ENCODE data around the gene ANKRD55. TPM values are rescaled to one million over a fixed set of nuclear protein-coding genes. Genes with fewer than 3 reads are reported as not detected.
"Not testable (repeated sequence)": the region's sequence is repeated elsewhere in the genome, so short reads cannot be mapped to it uniquely, and the experiment has no call there.

Gene ANKRD55
- total RNA-seq, 1 donor from 2014 or later: not detected

- no peak for TF ChIP-seq CTCF (IDR thresholded peaks at IDR 0.05)
- Mint-ChIP-seq H3K4me1 (ENCODE audit: low read depth) (peaks cover 25% of the 10 kb centered on the region), H3K36me3 (ENCODE audit: low read depth) (no peaks in the 10 kb centered on the region), H3K27me3 (ENCODE audit: low read depth) (no peaks in the 10 kb centered on the region), H3K27ac (ENCODE audit: unreplicated experiment) (no peak overlapping the region), H3K9me3 (ENCODE audit: low read depth) (no peaks in the 10 kb centered on the region), H3K4me3 (ENCODE audit: unreplicated experiment) (no peak overlapping the region)
- no peak for DNase-seq (ENCODE audit: low spot score)
Measured at GRCh38 chr5:56253924-56254323, 20.8 kb upstream of the ANKRD55 start.

- no peaks in the 10 kb centered on the region for H3K27me3 Mint-ChIP-seq (ENCODE audit: low read depth)
- peaks cover 30% of the 10 kb centered on the region for H3K4me1 Mint-ChIP-seq (ENCODE audit: low read depth)
- H3K27ac Mint-ChIP-seq (ENCODE audit: unreplicated experiment): no peak overlapping the region
Measured at GRCh38 chr5:56253126-56253525, 20.0 kb upstream of the ANKRD55 start.

DNA sequence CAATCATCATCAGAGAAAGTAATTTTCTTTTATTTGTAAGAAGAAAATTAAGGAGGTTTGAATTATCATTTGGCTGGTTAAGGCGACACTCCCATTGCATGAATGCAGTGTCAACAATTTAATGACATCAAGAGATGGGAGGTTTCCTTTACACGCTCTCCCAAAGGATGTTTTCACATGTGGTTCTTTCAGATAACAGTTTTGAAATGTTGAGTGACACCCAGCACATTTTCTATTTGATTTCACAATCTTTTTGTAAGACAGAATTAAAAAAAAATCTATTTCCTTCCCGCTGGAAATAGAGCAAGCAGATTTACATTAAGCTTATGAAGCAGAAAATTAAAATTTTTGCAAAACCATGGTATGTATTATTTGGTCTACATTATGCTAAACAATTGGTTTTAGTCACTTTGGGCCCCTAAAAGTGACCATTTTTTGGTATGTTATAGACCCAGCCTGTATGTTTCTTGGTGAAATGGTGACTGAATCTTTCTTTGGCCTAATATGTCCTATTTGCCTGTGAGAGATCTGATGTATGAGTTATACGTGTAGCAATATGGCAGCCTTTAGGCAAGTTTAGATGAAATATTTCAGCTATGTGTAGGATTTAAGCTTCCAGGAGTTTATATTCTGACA, 18.9 kb upstream of the ANKRD55 start:
- H3K27ac Mint-ChIP-seq (ENCODE audit: unreplicated experiment): peak overlapping the region; percentile 42
- no peaks in the 10 kb centered on the region for H3K36me3 Mint-ChIP-seq (ENCODE audit: low read depth)
- DNase-seq (ENCODE audit: low spot score): no peak

More at GRCh38 chr5:56253126-56253525, 20.0 kb upstream of the ANKRD55 start:
- Mint-ChIP-seq H3K9me3 (ENCODE audit: low read depth) (no peaks in the 10 kb centered on the region), H3K4me3 (ENCODE audit: unreplicated experiment) (no peak overlapping the region), H3K36me3 (ENCODE audit: low read depth) (no peaks in the 10 kb centered on the region)
- TF ChIP-seq CTCF (IDR thresholded peaks at IDR 0.05): no peak
- no peak for DNase-seq (ENCODE audit: low spot score)

GRCh38 chr5:56251440-56251839, 18.3 kb upstream of the ANKRD55 start:
- no peak for TF ChIP-seq CTCF (IDR thresholded peaks at IDR 0.05)
- Mint-ChIP-seq H3K9me3 (ENCODE audit: low read depth) (no peaks in the 10 kb centered on the region), H3K4me3 (ENCODE audit: unreplicated experiment) (no peak overlapping the region), H3K27ac (ENCODE audit: unreplicated experiment) (no peak overlapping the region), H3K36me3 (ENCODE audit: low read depth) (no peaks in the 10 kb centered on the region), H3K4me1 (ENCODE audit: low read depth) (peaks cover 36% of the 10 kb centered on the region), H3K27me3 (ENCODE audit: low read depth) (no peaks in the 10 kb centered on the region)
- no peak for DNase-seq (ENCODE audit: low spot score)

More for the DNA sequence above, 18.9 kb upstream of the ANKRD55 start:
- Mint-ChIP-seq H3K4me1 (ENCODE audit: low read depth) (peaks cover 37% of the 10 kb centered on the region), H3K9me3 (ENCODE audit: low read depth) (no peaks in the 10 kb centered on the region), H3K27me3 (ENCODE audit: low read depth) (no peaks in the 10 kb centered on the region), H3K4me3 (ENCODE audit: unreplicated experiment) (no peak overlapping the region)
- no peak for TF ChIP-seq CTCF (IDR thresholded peaks at IDR 0.05)

DNA sequence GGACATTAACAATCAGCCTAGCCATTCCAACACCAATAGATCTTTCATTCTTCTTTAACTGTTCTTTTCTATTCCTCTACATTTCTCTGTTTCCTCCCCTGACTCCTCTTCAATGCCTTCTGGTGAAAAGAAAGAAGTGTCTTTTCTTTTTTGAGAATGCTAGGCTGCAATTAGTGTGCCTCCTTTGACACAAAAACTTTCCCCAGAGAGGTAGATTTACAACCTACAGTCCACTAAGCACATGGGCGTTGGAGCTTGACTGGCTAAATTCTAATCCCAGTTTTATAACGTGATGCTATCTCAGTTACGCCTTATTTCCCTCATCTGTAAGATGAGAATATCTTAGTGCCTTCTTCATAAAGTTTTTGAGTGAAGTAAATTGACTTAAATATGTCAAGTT, 16.9 kb upstream of the ANKRD55 start:
- H3K9me3 Mint-ChIP-seq (ENCODE audit: low read depth): no peaks in the 10 kb centered on the region
- H3K4me1 Mint-ChIP-seq (ENCODE audit: low read depth): peaks cover 36% of the 10 kb centered on the region
- no peak overlapping the region for H3K4me3 Mint-ChIP-seq (ENCODE audit: unreplicated experiment)
- no peaks in the 10 kb centered on the region for H3K36me3 Mint-ChIP-seq (ENCODE audit: low read depth)
- DNase-seq (ENCODE audit: low spot score): no peak
- H3K27me3 Mint-ChIP-seq (ENCODE audit: low read depth): no peaks in the 10 kb centered on the region
- no peak overlapping the region for H3K27ac Mint-ChIP-seq (ENCODE audit: unreplicated experiment)
- TF ChIP-seq CTCF (IDR thresholded peaks at IDR 0.05): no peak

DNA sequence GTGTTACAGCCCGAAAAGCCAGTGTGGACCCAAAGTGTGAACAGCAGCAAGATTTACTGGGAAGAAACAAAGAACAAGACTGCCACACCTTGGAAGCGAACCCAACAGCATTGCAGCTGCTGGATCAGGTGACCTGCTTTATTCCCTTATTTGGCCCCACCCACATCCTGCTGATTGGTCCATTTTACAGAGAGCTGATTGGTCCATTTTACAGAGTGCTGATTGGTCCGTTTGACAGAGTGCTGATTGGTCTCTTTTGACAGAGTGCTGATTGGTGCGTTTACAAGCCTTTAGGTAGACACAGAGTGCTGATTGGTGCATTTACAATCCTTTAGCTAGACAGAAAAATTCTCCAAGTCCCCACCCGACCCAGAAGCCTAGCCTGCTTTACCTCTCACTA, 16.0 kb upstream of the ANKRD55 start:
- not testable (repeated sequence) for H3K4me3 Mint-ChIP-seq (ENCODE audit: unreplicated experiment); DNase-seq (ENCODE audit: low spot score); H3K27ac Mint-ChIP-seq (ENCODE audit: unreplicated experiment); H3K9me3 Mint-ChIP-seq (ENCODE audit: low read depth); H3K27me3 Mint-ChIP-seq (ENCODE audit: low read depth); H3K36me3 Mint-ChIP-seq (ENCODE audit: low read depth)
- H3K4me1 Mint-ChIP-seq (ENCODE audit: low read depth): peaks cover 36% of the 10 kb centered on the region
